Measurements from ENCODE around the gene FLNA.

DNA sequence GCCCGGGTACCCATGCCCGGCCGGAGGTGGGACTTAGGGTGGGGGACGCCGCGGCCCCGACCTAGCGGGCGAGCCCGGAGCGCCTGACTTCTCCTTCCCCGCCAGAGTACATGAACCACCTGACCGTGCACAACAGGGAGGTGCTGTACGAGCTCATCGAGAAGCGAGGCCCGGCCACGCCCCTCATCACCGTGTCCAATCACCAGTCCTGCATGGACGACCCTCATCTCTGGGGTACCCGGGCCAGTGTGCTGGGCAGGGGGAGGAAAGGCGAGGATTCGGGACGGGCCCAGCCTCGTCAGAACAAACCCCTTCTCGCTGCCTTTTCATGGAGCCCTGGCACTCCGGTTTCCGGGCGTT lies 37.5 kb upstream of the FLNA start:
- TF ChIP-seq, protein P1, sequence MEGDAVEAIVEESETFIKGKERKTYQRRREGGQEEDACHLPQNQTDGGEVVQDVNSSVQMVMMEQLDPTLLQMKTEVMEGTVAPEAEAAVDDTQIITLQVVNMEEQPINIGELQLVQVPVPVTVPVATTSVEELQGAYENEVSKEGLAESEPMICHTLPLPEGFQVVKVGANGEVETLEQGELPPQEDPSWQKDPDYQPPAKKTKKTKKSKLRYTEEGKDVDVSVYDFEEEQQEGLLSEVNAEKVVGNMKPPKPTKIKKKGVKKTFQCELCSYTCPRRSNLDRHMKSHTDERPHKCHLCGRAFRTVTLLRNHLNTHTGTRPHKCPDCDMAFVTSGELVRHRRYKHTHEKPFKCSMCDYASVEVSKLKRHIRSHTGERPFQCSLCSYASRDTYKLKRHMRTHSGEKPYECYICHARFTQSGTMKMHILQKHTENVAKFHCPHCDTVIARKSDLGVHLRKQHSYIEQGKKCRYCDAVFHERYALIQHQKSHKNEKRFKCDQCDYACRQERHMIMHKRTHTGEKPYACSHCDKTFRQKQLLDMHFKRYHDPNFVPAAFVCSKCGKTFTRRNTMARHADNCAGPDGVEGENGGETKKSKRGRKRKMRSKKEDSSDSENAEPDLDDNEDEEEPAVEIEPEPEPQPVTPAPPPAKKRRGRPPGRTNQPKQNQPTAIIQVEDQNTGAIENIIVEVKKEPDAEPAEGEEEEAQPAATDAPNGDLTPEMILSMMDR (conservative IDR thresholded peaks at IDR 0.05 in 1 of 2, IDR thresholded peaks at IDR 0.05 in 1 of 2; ENCODE audit: extremely low read depth in 1 of 2, insufficient read depth in 1 of 2, low read depth in 1 of 2, low read length in 2 of 2) = no peak
- TF ChIP-seq EZH2 (IDR thresholded peaks at IDR 0.05; ENCODE audit: borderline replicate concordance, low read length) = no peak

All from mammary epithelial cell (primary cell).